Measurements from ENCODE around the gene BCL11A. TPM values are rescaled to one million over a fixed set of nuclear protein-coding genes. Genes with fewer than 3 reads are reported as not detected.

BCL11A gene
- total RNA-seq, 1 donor from 2014 or later, result 2.2 TPM

GRCh38 chr2:60596411-60596810 lies 43.0 kb upstream of the BCL11A start:
- Mint-ChIP-seq H3K27me3 (ENCODE audit: low read depth) (peaks cover 2% of the 10 kb centered on the region), H3K27ac (ENCODE audit: unreplicated experiment) (no peak overlapping the region), H3K9me3 (peaks cover 13% of the 10 kb centered on the region), H3K36me3 (ENCODE audit: low read depth) (peaks cover 3% of the 10 kb centered on the region), H3K4me1 (no peaks in the 10 kb centered on the region), H3K4me3 (no peak overlapping the region)
- no peak for DNase-seq (ENCODE audit: low read depth, low spot score)
- TF ChIP-seq CTCF (conservative IDR thresholded peaks at IDR 0.05), result no peak

- no peak for TF ChIP-seq CTCF (conservative IDR thresholded peaks at IDR 0.05)
- no peak overlapping the region for H3K4me3 Mint-ChIP-seq
- peaks cover 17% of the 10 kb centered on the region for H3K9me3 Mint-ChIP-seq
- H3K27me3 Mint-ChIP-seq (ENCODE audit: low read depth), result peaks cover 2% of the 10 kb centered on the region
- H3K4me1 Mint-ChIP-seq, result no peaks in the 10 kb centered on the region
- H3K36me3 Mint-ChIP-seq (ENCODE audit: low read depth), result peaks cover 3% of the 10 kb centered on the region
- no peak overlapping the region for H3K27ac Mint-ChIP-seq (ENCODE audit: unreplicated experiment)
- no peak for DNase-seq (ENCODE audit: low read depth, low spot score)
Observed at GRCh38 chr2:60595953-60596352, 42.5 kb upstream of the BCL11A start.

- H3K4me3 Mint-ChIP-seq, result no peak overlapping the region
- no peak overlapping the region for H3K27ac Mint-ChIP-seq (ENCODE audit: unreplicated experiment)
- H3K9me3 Mint-ChIP-seq, result peaks cover 20% of the 10 kb centered on the region
- H3K27me3 Mint-ChIP-seq (ENCODE audit: low read depth), result peaks cover 3% of the 10 kb centered on the region
- no peak for TF ChIP-seq CTCF (conservative IDR thresholded peaks at IDR 0.05)
- DNase-seq (ENCODE audit: low read depth, low spot score), result no peak
- peaks cover 3% of the 10 kb centered on the region for H3K36me3 Mint-ChIP-seq (ENCODE audit: low read depth)
- H3K4me1 Mint-ChIP-seq, result no peaks in the 10 kb centered on the region
Observed at GRCh38 chr2:60589104-60589503, 35.6 kb upstream of the BCL11A start.

- Mint-ChIP-seq H3K36me3 (ENCODE audit: low read depth) (no peaks in the 10 kb centered on the region), H3K27ac (ENCODE audit: unreplicated experiment) (no peak overlapping the region), H3K4me1 (no peaks in the 10 kb centered on the region), H3K4me3 (no peak overlapping the region), H3K27me3 (ENCODE audit: low read depth) (peaks cover 20% of the 10 kb centered on the region), H3K9me3 (peaks cover 7% of the 10 kb centered on the region)
- no peak for TF ChIP-seq CTCF (conservative IDR thresholded peaks at IDR 0.05)
- DNase-seq (ENCODE audit: low read depth, low spot score), result no peak
Observed at GRCh38 chr2:60586081-60586480, 32.6 kb upstream of the BCL11A start.

- H3K4me3 Mint-ChIP-seq, result no peak overlapping the region
- H3K9me3 Mint-ChIP-seq, result no peaks in the 10 kb centered on the region
- H3K36me3 Mint-ChIP-seq (ENCODE audit: low read depth), result no peaks in the 10 kb centered on the region
- no peak for TF ChIP-seq CTCF (conservative IDR thresholded peaks at IDR 0.05)
- peaks cover 28% of the 10 kb centered on the region for H3K27me3 Mint-ChIP-seq (ENCODE audit: low read depth)
- H3K27ac Mint-ChIP-seq (ENCODE audit: unreplicated experiment), result no peak overlapping the region
- no peaks in the 10 kb centered on the region for H3K4me1 Mint-ChIP-seq
- DNase-seq (ENCODE audit: low read depth, low spot score), result no peak
Observed at GRCh38 chr2:60585276-60585675, 31.8 kb upstream of the BCL11A start.

- peaks cover 45% of the 10 kb centered on the region for H3K27me3 Mint-ChIP-seq (ENCODE audit: low read depth)
- no peak for TF ChIP-seq CTCF (conservative IDR thresholded peaks at IDR 0.05)
- no peaks in the 10 kb centered on the region for H3K4me1 Mint-ChIP-seq
- DNase-seq (ENCODE audit: low read depth, low spot score), result no peak
- H3K4me3 Mint-ChIP-seq, result no peak overlapping the region
- H3K9me3 Mint-ChIP-seq, result no peaks in the 10 kb centered on the region
- H3K27ac Mint-ChIP-seq (ENCODE audit: unreplicated experiment), result no peak overlapping the region
- H3K36me3 Mint-ChIP-seq (ENCODE audit: low read depth), result no peaks in the 10 kb centered on the region
Observed at GRCh38 chr2:60583604-60584003, 30.1 kb upstream of the BCL11A start.

All from neural crest cell (in vitro differentiated cells).